ENCODE measurements around the gene RBM19.

RBM19 gene

DNA sequence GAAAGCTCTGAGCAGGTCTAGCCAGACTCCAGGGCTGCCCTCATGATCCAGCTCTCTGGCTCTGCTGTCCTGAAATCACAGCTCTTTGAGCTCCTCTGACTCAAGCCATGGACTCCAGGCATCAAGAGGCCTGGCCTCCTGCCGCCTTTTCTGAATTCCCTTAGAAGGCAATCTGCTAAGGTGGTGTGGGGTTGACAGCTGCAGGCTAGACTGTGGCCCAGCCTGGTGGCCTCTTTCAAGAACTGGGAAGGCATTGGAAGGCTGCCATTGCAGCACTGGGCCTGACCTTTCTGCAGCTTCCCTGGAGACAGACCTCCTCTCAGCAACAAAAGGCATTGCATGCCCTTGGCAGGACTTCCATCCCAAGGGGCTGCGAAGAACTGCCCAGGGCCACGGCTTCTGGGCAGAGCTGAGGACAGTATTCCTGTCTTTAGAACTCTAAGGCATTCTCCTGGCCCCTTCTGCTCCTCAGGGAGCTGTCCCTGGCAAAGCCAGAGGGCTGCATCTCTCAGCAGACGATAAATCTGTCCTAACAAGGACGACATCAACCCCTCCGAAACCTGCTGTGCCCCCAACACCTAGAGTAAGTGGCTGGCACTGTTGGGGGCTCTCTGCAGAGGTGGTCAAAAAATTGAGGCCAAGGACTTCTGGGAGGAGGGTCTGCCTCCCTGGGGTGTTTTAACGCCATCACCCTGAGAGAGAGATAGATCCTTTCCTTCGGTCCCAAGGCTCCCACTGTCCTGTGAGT is 115.6 kb downstream of the RBM19 start:
- DNase-seq, result no peak

DNA sequence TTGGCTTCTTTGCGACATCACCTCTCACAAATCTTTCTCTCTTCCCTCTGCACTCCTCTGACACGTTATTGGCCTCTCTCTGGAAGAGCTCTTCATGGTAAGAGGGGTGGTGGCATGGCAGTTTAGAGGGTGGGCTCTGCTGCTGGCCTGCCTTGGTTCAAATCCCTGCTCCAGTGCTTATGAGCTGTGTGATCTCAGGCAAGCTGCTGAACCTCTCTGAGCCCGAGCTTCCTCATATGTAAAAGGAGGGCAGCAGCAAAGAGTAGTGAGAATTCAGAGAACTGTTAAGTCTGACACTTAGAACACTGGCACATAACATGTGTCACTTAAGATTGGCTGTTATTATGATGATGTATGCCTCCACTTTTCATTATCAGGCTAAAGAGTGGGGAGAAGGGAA is 118.3 kb downstream of the RBM19 start:
- no peak for DNase-seq

- no peak for DNase-seq
These were observed 119.0 kb downstream of the RBM19 start for GRCh38 chr12:113846883-113847755.

DNA sequence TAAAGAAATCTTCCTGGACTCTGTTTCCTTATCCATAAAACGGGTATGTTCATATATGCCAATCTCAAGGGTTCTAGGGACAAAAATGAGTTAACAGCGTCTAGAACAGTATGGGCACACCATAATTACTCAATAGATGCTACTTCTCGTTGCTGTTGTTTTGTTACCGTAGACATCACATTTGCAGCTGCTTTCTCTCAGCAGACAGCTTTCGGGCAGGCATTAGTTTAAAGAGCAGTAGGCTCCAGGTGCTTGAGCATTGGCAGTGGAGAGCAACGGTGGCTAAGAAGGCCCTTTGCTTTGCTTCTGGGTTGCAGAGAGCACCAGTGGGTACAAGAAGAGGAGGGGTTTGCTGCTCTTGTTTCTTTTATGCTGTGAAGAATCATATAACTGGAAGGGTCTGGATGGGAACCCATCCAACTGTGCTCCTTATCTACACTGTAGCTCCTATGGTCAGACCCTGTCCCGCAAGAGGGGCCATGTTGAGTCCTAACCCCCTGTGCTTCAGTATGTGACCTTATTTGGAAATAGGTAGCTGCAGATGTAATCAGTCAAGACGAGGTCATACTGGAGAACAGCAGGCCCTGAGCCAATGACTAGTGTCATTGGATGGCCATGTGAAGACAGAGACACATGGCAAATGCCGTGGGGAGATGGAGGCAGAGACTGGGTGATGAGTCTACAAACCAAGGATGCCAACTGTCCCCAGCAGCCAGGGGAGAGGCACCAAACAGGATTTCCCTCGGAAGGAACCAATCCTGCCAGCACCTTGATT is 120.0 kb downstream of the RBM19 start:
- DNase-seq, result no peak

DNA sequence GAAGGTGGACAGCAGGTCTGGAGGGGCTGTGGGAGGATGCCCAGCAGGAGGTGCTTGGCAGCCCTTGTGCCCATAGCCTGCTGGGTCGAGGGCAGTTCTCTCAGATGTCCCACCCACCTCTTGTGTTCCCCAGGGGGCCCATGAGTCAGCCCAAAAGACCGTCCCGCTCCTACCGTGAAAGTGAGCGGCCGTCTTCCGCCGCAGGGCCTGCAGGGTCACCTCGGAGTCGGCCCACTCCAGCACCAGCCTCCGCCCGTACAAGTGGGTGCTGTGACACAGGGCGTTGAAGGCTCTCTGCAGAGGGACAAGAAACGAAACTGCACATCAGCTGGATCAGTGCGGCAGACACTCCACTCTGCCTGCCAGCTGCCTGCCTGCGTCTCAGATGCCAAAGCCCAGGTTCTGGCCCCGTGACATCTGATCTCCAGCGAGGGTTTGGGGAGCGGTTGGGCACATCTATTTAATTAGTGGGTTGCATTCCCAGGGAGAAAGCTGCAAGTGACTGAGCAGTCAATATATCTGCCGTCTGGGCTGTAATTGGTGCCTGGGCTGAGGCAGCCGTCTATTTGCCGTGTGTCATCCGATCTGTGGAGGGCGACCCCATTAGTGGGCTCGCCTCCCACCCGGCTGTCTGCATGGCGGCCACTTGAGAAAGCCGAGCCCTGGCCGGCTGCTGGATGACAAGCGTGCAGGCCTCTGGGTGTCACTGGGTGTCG is 121.5 kb downstream of the RBM19 start:
- DNase-seq, result peak; percentile 8 to 73

DNA sequence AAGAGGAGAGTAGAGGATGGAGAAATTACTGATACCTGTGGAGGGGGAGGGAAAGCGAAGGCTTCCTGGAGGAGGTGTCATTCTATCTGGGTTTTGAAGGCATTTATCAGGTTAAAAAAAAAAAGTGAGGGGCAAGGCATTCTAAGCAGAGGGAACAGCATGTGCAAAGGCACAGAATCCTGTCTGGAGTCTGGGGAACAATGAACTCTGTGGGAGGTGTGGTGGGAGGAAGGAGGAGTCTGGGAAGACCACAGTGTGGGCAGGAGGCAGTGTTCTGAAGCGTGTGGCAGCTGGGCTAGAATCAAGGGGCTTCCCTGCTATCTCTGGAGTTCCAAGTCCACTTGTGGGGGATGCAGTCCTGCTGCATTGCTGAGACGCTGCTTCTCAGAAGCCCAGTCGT is 123.4 kb downstream of the RBM19 start:
- no peak for DNase-seq

GRCh38 chr12:113841786-113842185 is 124.3 kb downstream of the RBM19 start:
- DNase-seq, result no peak

GRCh38 chr12:113840401-113841042 is 125.6 kb downstream of the RBM19 start:
- no peak for DNase-seq

DNA sequence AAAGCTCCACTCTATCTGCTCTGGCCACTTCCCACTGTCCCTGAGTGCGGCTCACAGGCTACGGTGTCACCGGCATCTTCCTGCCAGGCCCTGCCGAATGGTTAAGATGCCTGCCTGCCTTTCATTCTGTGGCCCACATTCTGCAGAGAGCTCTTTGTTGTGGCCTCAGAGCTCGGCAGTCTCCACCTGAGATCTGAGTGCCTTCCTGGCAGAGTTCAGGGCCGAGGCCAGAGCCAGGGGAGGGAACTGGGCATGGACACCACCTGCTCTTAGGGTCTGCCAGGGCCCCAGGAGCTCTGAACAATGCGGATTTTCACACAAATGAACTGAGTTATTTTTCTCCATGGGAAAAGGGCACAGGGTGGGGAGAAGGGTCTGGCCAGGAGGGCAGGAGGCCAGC is 127.2 kb downstream of the RBM19 start:
- DNase-seq, result no peak

DNA sequence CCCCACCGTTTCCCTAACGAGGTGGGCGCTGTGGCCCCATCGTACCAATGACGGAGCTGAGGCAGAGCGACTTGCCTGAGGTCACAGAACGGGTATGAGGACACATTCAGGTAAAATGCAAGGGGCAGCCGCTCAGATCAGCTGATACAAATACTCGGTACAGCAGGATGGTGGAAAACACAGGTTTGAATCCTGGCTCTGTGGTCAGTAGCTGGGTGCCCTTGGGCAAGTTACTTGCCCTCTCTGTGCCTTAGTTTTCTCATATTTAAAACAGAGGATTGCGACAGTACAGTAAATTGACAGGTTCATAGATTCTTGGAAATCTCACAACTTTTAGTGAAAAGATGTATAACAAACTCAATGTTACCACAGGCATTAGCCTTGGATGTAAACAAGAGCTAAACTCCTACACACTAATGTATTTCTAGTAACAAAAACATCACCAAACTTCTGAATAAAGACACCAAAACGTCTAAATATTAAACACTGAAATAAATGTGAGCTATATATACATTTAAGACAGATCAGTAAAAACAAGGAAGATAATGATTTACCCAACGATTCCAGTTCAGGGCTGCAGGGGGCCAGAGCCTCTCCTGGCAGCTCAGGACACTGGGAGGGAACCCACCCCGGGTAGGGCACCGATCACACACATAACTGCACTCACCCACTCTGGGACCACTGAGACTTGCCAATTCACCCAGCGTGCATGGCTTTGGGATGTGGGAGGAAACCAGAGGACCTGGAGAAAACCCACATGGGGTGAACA is 128.4 kb downstream of the RBM19 start:
- no peak for DNase-seq

DNA sequence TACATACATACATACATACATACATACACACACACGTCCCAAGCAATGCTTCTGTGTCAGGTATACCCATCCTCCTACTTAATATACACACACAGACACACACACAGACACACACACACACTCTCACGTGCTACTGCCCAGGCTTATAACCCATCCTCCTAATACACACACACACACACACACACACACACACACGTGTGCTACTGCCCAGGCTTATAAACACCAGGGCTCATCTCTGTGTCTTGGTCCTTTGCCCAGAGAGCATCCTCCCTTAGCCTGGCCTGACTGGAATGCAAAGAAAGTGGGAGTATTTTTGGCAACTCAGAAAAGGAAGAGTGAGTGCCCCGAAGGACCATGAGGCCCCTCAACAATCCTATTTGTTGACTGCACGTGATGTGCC is 129.0 kb downstream of the RBM19 start:
- no peak for DNase-seq

GRCh38 chr12:113835896-113836295 is 130.2 kb downstream of the RBM19 start:
- DNase-seq, result no peak

DNA sequence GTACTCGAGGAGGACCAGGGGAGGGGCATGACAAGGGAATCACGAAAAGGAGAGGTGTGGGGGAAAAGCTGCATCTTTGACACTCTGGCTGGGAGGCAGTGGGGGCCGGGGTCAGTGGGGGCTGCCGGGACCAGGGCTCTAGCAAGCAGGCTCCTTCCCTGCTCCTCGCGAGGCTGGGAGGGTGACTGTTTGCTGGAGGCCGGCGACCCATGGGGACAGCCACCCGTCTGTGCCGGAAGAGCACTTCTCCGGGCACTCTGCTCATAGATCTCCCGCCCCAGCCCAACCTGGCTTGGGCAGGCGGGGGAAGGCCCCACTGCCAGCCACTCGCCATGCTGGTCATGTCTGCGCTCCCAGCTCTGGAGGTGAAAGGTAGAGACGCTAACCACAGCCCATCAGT is 130.7 kb downstream of the RBM19 start:
- no peak for DNase-seq

GRCh38 chr12:113833422-113833821 is 132.7 kb downstream of the RBM19 start:
- DNase-seq, result no peak

- DNase-seq, result no peak
These were observed 134.6 kb downstream of the RBM19 start for GRCh38 chr12:113831476-113831875.

DNA sequence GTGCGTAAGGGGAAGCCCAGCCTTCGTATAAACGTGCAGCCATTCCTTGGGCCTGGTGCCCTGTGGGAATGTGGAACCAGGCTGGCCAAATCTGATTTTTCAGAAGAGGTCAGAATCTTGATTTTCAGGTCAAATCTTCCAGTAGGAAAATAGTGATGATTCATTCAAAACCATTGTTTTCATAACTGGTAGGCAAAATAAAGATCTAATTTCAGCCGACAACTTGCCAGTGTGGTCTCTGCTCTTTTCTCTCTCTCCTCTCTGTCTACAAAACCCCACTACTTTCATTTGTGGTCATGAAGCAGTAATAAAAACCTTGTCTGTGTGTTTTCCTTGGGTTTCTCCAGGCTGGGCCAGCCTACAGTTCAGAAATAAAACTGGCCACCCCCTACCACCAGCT is 135.1 kb downstream of the RBM19 start:
- no peak for DNase-seq

- DNase-seq, result no peak
These were observed 136.9 kb downstream of the RBM19 start for GRCh38 chr12:113829212-113829611.

- no peak for DNase-seq
These were observed 138.5 kb downstream of the RBM19 start for GRCh38 chr12:113827539-113828114.

DNA sequence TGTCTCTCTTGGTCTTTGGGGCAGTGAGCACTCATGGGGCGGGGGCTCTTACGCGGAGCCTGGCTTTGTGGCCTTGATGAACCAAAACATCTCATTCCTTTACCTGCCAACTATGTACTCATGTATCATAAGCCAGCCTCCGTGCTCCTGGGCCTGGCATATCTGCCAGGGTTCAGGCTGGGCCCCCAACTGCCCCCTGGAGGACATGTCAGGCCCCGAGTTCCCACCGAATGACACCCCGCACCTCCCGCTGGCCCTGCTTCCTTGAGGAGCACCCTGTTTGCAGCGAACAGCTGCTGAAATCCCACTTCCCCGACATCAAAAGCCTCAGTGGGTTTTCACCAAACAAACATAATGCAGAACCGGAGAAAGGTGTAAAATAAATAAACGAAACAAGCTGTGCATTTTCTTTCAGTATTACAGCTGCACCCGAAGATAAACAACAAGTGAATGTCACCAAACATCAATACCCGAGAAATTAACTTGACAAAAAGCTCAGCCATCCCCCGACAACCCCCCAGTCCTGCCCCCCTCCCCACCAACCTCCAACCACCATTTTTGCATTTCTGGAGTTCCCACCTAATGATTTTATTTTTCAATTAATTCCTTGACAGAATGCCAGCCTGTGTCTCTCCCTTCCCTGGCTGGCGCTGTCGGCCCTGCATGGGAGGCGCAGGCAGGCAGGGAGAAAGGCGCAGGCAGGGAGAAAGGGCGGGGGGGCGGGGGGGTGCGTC is 139.2 kb downstream of the RBM19 start:
- DNase-seq, result no peak

DNA sequence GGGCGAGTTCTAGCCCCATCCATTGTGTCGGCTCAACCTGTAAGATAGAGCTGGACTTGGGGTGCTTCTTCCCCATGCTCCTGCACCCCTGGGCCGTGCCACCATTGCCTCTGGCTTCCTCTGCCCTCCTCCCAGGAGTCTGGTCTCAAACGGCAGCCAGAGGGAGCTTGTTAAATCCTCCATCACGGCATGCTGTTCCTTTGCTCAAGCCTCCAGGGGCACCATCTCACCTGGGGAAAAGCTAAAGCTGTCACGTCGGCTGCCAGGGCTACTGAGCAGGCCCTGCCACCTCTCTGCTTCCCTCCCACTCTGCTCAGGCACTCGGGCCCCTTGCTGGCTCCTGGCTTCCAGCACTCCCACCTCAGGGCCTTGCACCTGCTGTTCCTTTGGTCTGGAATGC is 140.4 kb downstream of the RBM19 start:
- peak in 1 of 2 experiments; percentile 28 for DNase-seq

Measured in NCI-H524 (cell line).